OCI-LY7 (cell line): ENCODE data around the gene ROCK2.

ENCODE experiments used
- CTCF ChIP-seq: fragments of 200-600 bp; sonication (generic); conservative IDR thresholded peaks from 2 replicates; pipeline ENCODE4 v1.5.1; 2014; ENCODE audit warnings: mild to moderate bottlenecking, antibody characterized with exemption, low read length, moderate library complexity, mixed read lengths
- EZH2phosphoT487 ChIP-seq: fragments of 200-600 bp; sonication (generic); IDR thresholded peaks from 2 replicates; pipeline ENCODE4 v1.6.1; 2018; ENCODE audit warnings: low read depth, borderline replicate concordance, mild to moderate bottlenecking, mixed run types, antibody characterized with exemption, low read length, moderate library complexity, mixed read lengths

- TF ChIP-seq EZH2phosphoT487 (no peak), CTCF (no peak)
Measured at GRCh38 chr2:11177871-11178690, 166.4 kb downstream of the ROCK2 start.
